H9 (cell line): ENCODE data around the gene RHBDD3. TPM values are rescaled to one million over a fixed set of nuclear protein-coding genes. Genes with fewer than 3 reads are reported as not detected.
"Not testable (repeated sequence)": the region's sequence is repeated elsewhere in the genome, so short reads cannot be mapped to it uniquely, and the experiment has no call there.

ENCODE experiments used
- DNase-seq: peaks from one replicate; pipeline ENCODE4 v3.0.0-alpha.2; 2017
- H2AFZ ChIP-seq: one replicate; pipeline ENCODE4 v1.6.1; 2013; ENCODE audit warnings: mild to moderate bottlenecking, low read length, control low read depth, moderate library complexity
- H2AK5ac ChIP-seq: 2 replicates; pipeline ENCODE4 v1.6.1; 2013; ENCODE audit warnings: low read length, control low read depth, mixed read lengths; ENCODE audit not compliant: insufficient read length
- H2BK120ac ChIP-seq: one replicate; pipeline ENCODE4 v1.6.1; 2013; ENCODE audit warnings: low read depth, mild to moderate bottlenecking, low read length, control low read depth, inconsistent platforms; ENCODE audit not compliant: poor library complexity, severe bottlenecking
- H2BK12ac ChIP-seq: 2 replicates; pipeline ENCODE4 v1.6.1; 2013; ENCODE audit warnings: low read length, control low read depth, mixed read lengths, low read depth; ENCODE audit not compliant: insufficient read length
- H2BK15ac ChIP-seq: 2 replicates; pipeline ENCODE4 v1.6.1; 2013; ENCODE audit warnings: low read depth, low read length, control low read depth
- H2BK20ac ChIP-seq: one replicate; pipeline ENCODE4 v1.6.1; 2013; ENCODE audit warnings: low read depth, mild to moderate bottlenecking, low read length, control low read depth, inconsistent platforms; ENCODE audit not compliant: poor library complexity, severe bottlenecking
- H2BK5ac ChIP-seq: 2 replicates; pipeline ENCODE4 v1.6.1; 2013; ENCODE audit warnings: low read length, control low read depth, mixed read lengths; ENCODE audit not compliant: insufficient read length
- H3K14ac ChIP-seq: 2 replicates; pipeline ENCODE4 v1.6.1; 2013; ENCODE audit warnings: low read length, control low read depth; ENCODE audit not compliant: insufficient read depth
- H3K18ac ChIP-seq: 2 replicates; pipeline ENCODE4 v1.6.1; 2013; ENCODE audit warnings: low read depth, mild to moderate bottlenecking, mixed read lengths, low read length, control low read depth; ENCODE audit not compliant: insufficient read length
- H3K23ac ChIP-seq: 2 replicates; pipeline ENCODE4 v1.6.1; 2013; ENCODE audit warnings: low read length, control low read depth, mixed read lengths, low read depth; ENCODE audit not compliant: insufficient read length
- H3K23me2 ChIP-seq: 2 replicates; pipeline ENCODE4 v1.6.1; 2013; ENCODE audit warnings: low read depth, mild to moderate bottlenecking, mixed read lengths, low read length, control low read depth; ENCODE audit not compliant: insufficient read length, poor library complexity, severe bottlenecking
- H3K27ac ChIP-seq: 2 replicates; pipeline ENCODE4 v1.5.1; 2013; ENCODE audit warnings: low read length, control low read depth, mixed read lengths, low read depth; ENCODE audit not compliant: insufficient read length
- H3K27me3 ChIP-seq: 2 replicates; pipeline ENCODE4 v1.6.1; 2013; ENCODE audit warnings: low read length, control low read depth, inconsistent platforms; ENCODE audit not compliant: insufficient read depth
- H3K4ac ChIP-seq: 2 replicates; pipeline ENCODE4 v1.6.1; 2013; ENCODE audit warnings: low read depth, mild to moderate bottlenecking, control low read depth, inconsistent platforms, low read length, moderate library complexity
- H3K4me1 ChIP-seq: 2 replicates; pipeline ENCODE4 v1.6.1; 2013; ENCODE audit warnings: low read length, control low read depth, inconsistent platforms; ENCODE audit not compliant: insufficient read depth
- H3K4me2 ChIP-seq: 2 replicates; pipeline ENCODE4 v1.6.1; 2013; ENCODE audit warnings: low read length, control low read depth, mixed read lengths; ENCODE audit not compliant: insufficient read length, insufficient read depth
- H3K56ac ChIP-seq: 2 replicates; pipeline ENCODE4 v1.6.1; 2013; ENCODE audit warnings: low read depth, mild to moderate bottlenecking, mixed read lengths, low read length, control low read depth; ENCODE audit not compliant: insufficient read length
- H3K79me1 ChIP-seq: 2 replicates; pipeline ENCODE4 v1.6.1; 2013; ENCODE audit warnings: low read depth, mild to moderate bottlenecking, moderate library complexity, low read length, control low read depth, inconsistent platforms; ENCODE audit not compliant: insufficient read depth, poor library complexity, severe bottlenecking
- H3K79me2 ChIP-seq: 2 replicates; pipeline ENCODE4 v1.6.1; 2013; ENCODE audit warnings: low read length, control low read depth, inconsistent platforms; ENCODE audit not compliant: insufficient read depth
- H3K9ac ChIP-seq: 2 replicates; pipeline ENCODE4 v1.6.1; 2013; ENCODE audit warnings: low read length, control low read depth, mixed read lengths; ENCODE audit not compliant: insufficient read length; ENCODE audit errors: extremely low read depth
- H3K9me3 ChIP-seq: one replicate; pipeline ENCODE4 v1.6.1; 2013; ENCODE audit warnings: low read depth, low read length, inconsistent platforms; ENCODE audit not compliant: control insufficient read depth
- H3T11ph ChIP-seq: one replicate; pipeline ENCODE4 v1.6.1; 2013; ENCODE audit warnings: mild to moderate bottlenecking, low read length, control low read depth, inconsistent platforms
- H4K20me1 ChIP-seq: one replicate; pipeline ENCODE4 v1.6.1; 2013; ENCODE audit not compliant: control insufficient read depth, insufficient read length, insufficient read depth
- H4K5ac ChIP-seq: 2 replicates; pipeline ENCODE4 v1.6.1; 2013; ENCODE audit warnings: low read depth, mild to moderate bottlenecking, mixed read lengths, low read length, control low read depth; ENCODE audit not compliant: insufficient read length
- H4K8ac ChIP-seq: replicated peaks from 2 replicates; pipeline ENCODE4 v1.6.1; 2013; ENCODE audit warnings: low read length, control low read depth, mixed read lengths, low read depth; ENCODE audit not compliant: insufficient read length
- H4K91ac ChIP-seq: 2 replicates; pipeline ENCODE4 v1.6.1; 2013; ENCODE audit warnings: low read depth, mild to moderate bottlenecking, moderate library complexity, mixed read lengths, low read length, control low read depth; ENCODE audit not compliant: insufficient read length
- H3K27ac Mint-ChIP-seq, 3 experiments: 2 replicates in 2 of 3; 3 replicates in 1 of 3; pipeline ENCODE4 v1.8.0; 2020 to 2021; ENCODE audit warnings: mixed read lengths in 3 of 3, mild to moderate bottlenecking in 1 of 3, moderate library complexity in 1 of 3
- H3K27me3 Mint-ChIP-seq: 2 replicates; pipeline ENCODE4 v1.8.0; 2021; ENCODE audit warnings: low read depth, mild to moderate bottlenecking, moderate library complexity, mixed read lengths
- H3K36me3 Mint-ChIP-seq, 3 experiments: 2 replicates in 2 of 3; 3 replicates in 1 of 3; pipeline ENCODE4 v1.8.0; 2020 to 2021; ENCODE audit warnings: low read depth in 3 of 3, mixed read lengths in 3 of 3; ENCODE audit not compliant: insufficient read depth in 1 of 3
- H3K4me1 Mint-ChIP-seq, 2 experiments: 2 replicates each; pipeline ENCODE4 v1.8.0; 2020; ENCODE audit warnings: mixed read lengths in 2 of 2
- H3K4me3 Mint-ChIP-seq, 2 experiments: 2 replicates in 1 of 2; 3 replicates in 1 of 2; pipeline ENCODE4 v1.8.0; 2020 to 2021; ENCODE audit warnings: mild to moderate bottlenecking in 2 of 2, mixed read lengths in 2 of 2, moderate library complexity in 1 of 2
- H3K9me3 Mint-ChIP-seq, 2 experiments: 2 replicates in 1 of 2; 3 replicates in 1 of 2; pipeline ENCODE4 v1.8.0; 2020; ENCODE audit warnings: mild to moderate bottlenecking in 2 of 2, mixed read lengths in 2 of 2, moderate library complexity in 1 of 2
- CTCF ChIP-seq: fragments of 200-600 bp; sonication (generic); conservative IDR thresholded peaks from 3 replicates; pipeline ENCODE4 v1.8.0; 2021; ENCODE audit warnings: antibody characterized with exemption, mild to moderate bottlenecking
- WGBS: extraction: QIAGEN DNeasy Blood & Tissue Kit; methylation state at CpG from one replicate; pipeline ENCODE4 v1.1.7; 2013; ENCODE audit warnings: missing lambda C conversion rate, low lambda C conversion rate, mixed read lengths; ENCODE audit not compliant: insufficient read length; ENCODE audit errors: extremely low coverage; 5-methylcytosine and 5-hydroxymethylcytosine counted together
- total RNA-seq: library from RNA; stranded (reverse); gene quantifications from 2 replicates; pipeline ENCODE4 v1.2.1, GENCODE V29; 2021

The RHBDD3 gene
- total RNA-seq, 1 experiment from 2014 or later = 99.7 TPM

GRCh38 chr22:29219881-29220670 is 47.7 kb downstream of the RHBDD3 start:
- H2BK12ac ChIP-seq = no peak overlapping the region
- no peak overlapping the region for H4K5ac ChIP-seq
- H4K8ac ChIP-seq = no peak overlapping the region
- H2AK5ac ChIP-seq = no peak overlapping the region
- no peaks in the 10 kb centered on the region for H3K79me1 ChIP-seq
- H2BK20ac ChIP-seq = no peak overlapping the region
- H3K79me2 ChIP-seq = no peaks in the 10 kb centered on the region
- H2BK15ac ChIP-seq = no peak overlapping the region
- H3K14ac ChIP-seq = 0 out of 2 replicates have a peak overlapping the region, but pooled peaks have one; percentile 11
- H3K56ac ChIP-seq = no peak overlapping the region
- 0 out of 5 replicates have a peak overlapping the region, but pooled peaks of 1 of the 2 experiments have one; percentile 21 for H3K4me3 Mint-ChIP-seq
- H3K4ac ChIP-seq = no peak overlapping the region
- no peak overlapping the region for H2BK120ac ChIP-seq
- peaks cover 28 to 33% of the 10 kb centered on the region in 2 experiments for H3K4me1 Mint-ChIP-seq
- peak overlapping the region; percentile 76 to 90 (median 82); a peak in 5 of 7 replicates for H3K27ac Mint-ChIP-seq
- no peak for TF ChIP-seq CTCF
- H3K9me3 Mint-ChIP-seq = no peaks in the 10 kb centered on the region; a peak in 1 of 5 replicates
- H3K27me3 ChIP-seq = no peaks in the 10 kb centered on the region
- no peak overlapping the region for H4K91ac ChIP-seq
- H3K27ac ChIP-seq = no peak overlapping the region
- peaks cover 3% of the 10 kb centered on the region; the same call in 1 of the 2 replicates for H3K4me1 ChIP-seq
- H4K20me1 ChIP-seq = no peaks in the 10 kb centered on the region
- H3K23me2 ChIP-seq = no peaks in the 10 kb centered on the region
- H3K23ac ChIP-seq = no peak overlapping the region
- no peaks in the 10 kb centered on the region for H3K36me3 Mint-ChIP-seq
- H3T11ph ChIP-seq = no peak overlapping the region
- peak; percentile 47 for DNase-seq
- H3K9ac ChIP-seq = no peak overlapping the region
- H3K27me3 Mint-ChIP-seq = 0 out of 2 replicates have a peak, but pooled peaks cover 3% of the 10 kb centered on the region
- no peak overlapping the region for H2AFZ ChIP-seq
- no peak overlapping the region for H3K4me2 ChIP-seq
- WGBS = no CpG with 5 or more reads among the region's 14 CpGs
- H3K9me3 ChIP-seq = no peaks in the 10 kb centered on the region
- H3K18ac ChIP-seq = no peak overlapping the region
- H2BK5ac ChIP-seq = no peak overlapping the region

- not testable (repeated sequence) for H3K36me3 Mint-ChIP-seq, H3K14ac ChIP-seq, H4K20me1 ChIP-seq
Measured at GRCh38 chr22:29219409-29219782, 48.4 kb downstream of the RHBDD3 start.

More at GRCh38 chr22:29219409-29219782, 48.4 kb downstream of the RHBDD3 start:
- H2BK15ac ChIP-seq, H2BK5ac ChIP-seq, H2AK5ac ChIP-seq, H3K9me3 ChIP-seq, H3K23ac ChIP-seq, H2BK12ac ChIP-seq, H2BK120ac ChIP-seq, H3K23me2 ChIP-seq, H4K5ac ChIP-seq, H3K27ac Mint-ChIP-seq, H3K18ac ChIP-seq, H2BK20ac ChIP-seq, H3K4me3 Mint-ChIP-seq, H3K4ac ChIP-seq, H3T11ph ChIP-seq, H3K27ac ChIP-seq, H3K56ac ChIP-seq, H2AFZ ChIP-seq, H3K9me3 Mint-ChIP-seq, H4K91ac ChIP-seq, H3K79me1 ChIP-seq, H3K27me3 Mint-ChIP-seq, H3K9ac ChIP-seq, H3K4me2 ChIP-seq, H3K4me1 ChIP-seq, DNase-seq, H3K79me2 ChIP-seq, H3K27me3 ChIP-seq, H4K8ac ChIP-seq: not testable (repeated sequence)
- peaks cover 31 to 39% of the 10 kb centered on the region in 2 experiments for H3K4me1 Mint-ChIP-seq
- WGBS = no CpG with 5 or more reads among the region's 2 CpGs
